GM18498 (cell line): ENCODE measurements around the gene SLC22A23.

Experiments used
- ATAC-seq: cut with Tn5 transposase; IDR thresholded peaks from one replicate; pipeline ENCODE4 v1.9.1; 2021; ENCODE audit warnings: mild to moderate bottlenecking, moderate library complexity; ENCODE audit not compliant: unreplicated experiment

SLC22A23 gene

DNA sequence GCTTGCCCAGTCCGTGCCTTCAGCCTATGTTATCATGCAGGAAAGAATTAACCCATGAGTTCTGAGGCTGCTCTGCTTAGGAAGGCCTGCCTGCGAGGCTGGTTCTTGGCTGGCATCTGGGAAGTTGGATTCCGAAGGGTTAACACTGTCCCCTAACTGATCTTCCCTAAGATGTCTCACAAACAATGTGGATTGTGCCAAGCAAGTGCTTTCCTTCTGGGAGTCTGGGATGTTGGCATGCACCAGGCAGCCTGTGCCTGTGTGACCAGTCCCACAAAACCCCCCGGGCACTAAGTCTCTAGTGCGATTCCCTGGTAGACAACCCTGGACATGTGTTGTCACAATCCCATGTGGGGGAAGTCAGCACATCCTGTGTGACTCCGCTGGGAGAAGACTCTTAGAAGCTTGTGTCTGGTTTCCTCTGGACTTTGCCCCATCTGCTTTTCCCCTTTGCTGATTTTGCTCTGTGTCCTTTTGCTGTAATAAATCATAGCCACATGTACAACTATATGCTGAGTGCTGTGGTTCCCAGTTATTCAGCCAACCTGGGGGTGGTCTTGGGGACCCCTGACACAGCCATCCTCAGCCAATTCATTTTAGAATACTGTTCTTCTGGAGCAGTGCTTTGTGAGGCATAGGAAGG lies 83.8 kb downstream of the SLC22A23 start:
- no peak for ATAC-seq

DNA sequence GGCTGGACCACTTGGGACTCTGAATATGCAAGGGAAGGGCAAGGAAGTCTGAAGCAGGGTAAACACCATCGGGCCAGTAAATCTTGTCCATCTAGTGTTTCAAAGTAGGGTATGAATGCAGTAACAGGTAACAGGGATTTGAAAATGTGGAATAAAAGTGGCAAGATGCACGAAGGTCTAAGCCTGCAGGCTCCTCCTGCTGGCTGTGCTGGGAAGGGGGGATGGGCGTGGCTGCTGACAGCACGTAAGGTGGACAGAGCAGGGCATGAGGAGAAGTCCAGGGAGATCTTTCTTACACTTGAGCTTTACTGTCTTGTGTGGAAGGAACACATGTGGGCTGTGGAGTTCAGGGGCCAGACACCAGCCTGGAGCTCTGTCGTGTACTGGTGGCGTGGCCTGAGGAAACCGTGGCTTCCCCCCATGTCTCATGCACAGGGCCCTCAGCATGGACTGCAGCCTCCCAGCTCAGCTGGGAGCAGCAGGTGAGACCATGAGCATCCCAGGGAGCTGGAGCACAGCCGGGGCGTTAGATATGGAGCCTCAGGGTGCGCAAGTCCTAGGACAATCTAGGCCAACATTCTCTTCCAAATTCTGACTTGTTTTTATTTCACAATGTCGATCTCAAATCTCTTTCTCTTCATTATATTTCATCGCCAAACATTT lies 84.5 kb downstream of the SLC22A23 start:
- ATAC-seq = no peak

DNA sequence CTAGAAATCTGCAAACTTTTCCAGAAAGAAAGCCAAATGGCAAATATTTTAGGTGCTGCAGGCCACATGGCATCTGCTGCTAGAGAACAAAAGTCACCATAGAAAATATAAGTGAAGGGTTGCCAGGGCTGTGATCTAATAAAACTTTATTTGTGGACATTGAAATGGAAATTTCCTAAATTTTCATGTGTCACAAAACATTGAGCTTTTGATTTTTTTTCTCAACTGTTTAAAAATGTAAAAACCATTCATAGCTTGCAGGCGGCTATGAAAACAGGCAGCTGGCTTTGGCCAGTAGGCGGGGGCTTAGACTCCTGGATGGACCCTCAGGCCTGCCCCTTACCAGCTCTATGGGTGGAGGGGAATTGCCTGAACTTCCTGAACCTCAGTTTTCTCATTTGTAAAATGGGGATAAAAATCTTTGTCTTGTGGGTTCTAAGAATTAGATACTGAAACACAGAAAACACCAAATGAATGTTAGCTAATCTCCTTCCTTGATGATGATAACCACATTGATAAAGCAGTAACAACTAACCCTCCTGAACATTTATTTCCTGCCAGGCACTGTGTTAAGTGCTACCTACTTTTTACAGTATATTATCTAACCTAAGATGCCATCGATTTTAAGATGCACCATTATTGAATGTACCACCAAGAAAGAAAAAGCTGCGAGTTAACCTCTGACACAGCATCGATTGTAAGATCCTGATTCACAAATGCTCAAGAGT lies 85.5 kb downstream of the SLC22A23 start:
- no peak for ATAC-seq

DNA sequence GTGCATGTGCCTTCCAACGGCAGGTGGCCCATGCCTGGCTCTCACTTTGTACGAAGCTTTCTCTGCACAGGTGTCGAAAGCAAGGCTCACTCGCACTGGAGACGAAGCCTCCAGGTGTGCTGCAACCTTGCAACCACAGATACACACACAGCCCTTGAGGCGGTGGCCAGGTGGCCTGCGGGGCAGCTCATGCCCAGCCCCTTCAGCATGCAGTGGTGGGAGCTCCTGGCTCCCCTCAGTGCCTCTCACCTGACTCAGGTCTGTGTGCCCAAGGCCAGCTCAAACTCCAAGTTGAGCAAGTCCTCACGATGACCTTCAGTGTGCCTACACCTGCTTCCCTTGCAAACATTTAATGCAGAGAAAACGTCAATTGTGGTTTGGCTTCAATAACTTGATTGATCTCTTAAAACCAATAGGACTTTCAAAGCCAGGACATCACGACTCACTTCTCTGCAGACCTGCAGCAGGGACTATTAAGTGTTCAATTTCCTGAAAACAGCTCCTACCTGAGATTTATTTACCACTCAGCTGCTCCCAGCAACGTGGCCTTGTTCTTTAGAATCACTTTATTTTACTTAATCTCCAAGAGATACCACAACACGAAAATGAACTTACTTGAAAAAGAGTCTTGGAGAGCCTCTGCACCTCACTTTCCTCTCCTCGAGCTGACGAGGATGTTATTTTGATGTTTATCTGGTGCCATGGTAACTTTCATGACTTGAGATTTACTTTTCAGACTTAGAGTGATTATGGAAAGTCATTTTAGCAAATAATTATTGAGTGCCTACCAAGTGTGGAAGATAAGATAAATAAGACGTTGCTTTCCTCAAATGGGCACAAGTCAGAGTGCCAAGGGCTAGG lies 86.3 kb downstream of the SLC22A23 start:
- no peak for ATAC-seq

DNA sequence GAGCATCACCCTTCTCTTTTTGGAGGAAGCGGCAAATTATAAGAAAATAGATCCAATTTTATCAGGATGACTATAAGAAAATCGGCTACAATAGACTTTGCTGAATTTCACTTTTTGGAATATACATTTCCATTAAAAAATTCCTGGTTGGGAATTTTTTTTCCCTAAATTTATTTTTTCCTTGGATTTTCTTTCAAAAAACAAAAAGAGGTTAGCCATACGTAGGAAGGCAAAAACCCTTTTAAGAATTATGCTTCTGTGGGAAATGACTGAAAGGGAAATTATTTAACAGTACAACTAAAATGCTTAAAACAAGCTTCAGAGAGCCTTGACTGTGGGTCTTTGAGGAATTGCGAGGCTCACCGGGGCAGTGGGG lies 86.9 kb downstream of the SLC22A23 start:
- no peak for ATAC-seq

DNA sequence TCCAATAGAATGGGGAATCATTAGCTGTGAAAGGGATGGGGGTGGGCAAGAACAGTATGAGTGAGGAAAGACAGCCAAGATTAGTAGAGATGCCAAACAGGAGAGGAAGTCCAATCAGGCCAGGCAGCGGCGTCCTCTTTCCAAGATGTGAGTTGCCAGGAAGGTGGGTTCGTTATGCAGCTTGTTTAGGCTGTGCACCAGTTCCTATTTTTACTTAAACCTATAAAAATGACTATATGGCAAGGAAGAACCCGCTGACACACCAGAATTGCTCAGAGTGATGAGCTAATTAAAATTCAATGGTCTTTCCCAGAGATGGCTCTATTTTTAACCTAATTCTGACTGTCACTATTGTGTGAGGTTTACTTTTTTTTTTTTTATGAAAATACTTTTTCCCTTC lies 88.2 kb downstream of the SLC22A23 start:
- ATAC-seq = no peak

DNA sequence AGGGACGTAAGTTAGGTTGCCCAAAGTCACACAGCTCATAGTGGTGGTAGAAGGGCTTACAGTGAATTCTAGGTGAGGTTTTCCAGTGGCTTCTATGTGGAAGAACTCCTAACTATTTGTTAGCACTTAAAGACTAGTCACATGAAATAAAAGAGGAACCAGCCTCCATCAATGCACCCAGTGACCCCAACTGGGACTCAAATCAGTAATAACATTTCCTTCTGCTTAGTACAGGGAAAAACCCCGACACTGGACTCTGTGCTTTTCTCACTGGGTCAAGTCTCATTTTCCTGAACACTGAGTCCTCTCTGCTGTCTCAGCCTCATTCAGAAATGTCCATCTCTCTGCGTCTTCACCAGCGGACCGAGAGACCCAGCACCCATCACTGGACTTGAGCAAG lies 89.2 kb downstream of the SLC22A23 start:
- ATAC-seq = no peak

DNA sequence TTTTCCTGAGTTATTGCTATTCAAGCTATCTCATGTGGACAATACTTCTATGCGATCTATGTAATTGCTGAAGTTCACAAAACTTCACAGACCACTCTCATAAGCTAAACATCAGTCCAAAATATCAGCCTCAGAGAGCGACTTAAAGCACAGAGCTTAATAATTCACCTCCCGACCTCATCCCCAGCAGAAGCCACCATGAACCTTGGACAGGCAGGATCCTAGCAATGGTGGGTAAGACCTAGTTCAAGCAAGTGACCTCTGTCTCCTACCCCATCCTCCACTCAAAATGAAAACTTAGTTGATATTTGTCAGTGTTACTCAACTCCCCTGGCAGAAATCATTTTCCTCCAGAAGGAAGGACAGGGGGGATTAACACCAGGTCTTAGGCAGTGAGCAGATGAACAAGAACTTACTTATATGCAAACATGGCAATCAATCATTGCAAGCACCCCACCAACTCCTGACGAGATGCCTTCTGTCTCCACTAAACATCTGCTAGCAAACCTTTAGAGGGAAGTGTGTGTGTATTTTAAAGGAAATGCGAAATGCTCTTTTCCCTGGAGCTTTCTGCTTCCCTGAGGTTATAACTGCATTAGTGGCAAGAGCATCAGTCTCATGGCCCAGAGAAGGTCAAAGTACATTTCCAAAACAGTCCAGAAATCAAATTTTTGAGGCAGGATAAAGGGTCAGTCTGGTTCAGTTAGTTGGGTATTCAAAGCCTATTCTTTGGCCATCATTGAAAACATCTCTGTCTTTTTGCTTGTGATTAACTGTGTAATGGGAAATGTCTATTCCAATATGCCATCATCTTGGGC lies 90.0 kb downstream of the SLC22A23 start:
- no peak for ATAC-seq

DNA sequence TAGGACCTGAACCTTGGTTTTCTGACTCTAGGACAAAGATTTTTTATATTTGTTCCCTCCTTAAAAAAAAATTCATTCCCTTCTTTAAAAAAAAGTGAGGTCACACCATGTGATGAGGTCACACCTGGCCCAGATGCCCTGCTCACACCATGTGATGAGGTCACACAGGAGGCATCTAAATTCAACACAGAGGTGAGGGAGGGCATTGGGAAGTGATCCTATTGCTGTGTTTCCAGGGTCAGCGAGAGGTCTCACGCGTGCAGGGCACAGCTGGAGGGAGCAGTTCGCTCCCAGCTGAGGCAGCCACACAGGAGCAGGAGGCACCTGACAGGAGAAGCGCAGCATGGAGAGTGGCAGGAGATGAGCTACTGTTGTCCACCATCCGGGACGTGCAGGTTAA lies 92.5 kb downstream of the SLC22A23 start:
- no peak for ATAC-seq

DNA sequence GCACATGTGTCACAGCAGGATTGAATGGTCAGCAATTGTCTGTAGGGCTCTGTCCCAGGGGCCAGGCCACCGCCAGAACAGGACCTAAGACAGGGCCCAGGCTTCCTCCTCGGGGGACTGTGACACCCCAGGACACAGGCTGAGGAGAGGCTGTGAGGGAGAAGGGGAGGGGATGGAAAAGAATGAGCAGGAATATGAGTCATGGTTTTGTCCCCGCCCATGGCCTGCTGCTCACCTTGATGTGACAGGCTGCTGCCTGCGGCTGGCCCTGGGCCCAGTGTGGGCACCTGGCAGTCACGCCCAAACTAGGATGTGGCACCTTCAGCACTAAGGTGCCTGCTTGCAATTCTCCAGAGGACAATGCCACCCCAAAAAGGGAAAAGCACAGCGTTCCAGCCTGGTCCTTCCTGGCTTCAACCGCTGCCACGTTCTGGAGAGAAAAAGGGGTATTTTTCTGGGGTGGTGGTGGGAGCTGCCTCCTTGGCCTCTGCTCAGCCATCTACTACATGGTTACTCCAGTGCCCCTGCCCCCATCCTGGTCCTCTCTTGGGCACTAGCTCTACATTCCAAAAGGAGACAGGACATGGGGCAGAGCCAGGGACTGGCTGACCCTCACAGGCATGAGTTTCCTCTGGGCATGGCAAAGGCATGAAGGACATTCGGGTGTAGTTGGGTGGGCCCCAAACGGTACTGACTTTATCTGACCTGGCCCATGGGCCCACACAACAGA lies 93.4 kb downstream of the SLC22A23 start:
- ATAC-seq = no peak

DNA sequence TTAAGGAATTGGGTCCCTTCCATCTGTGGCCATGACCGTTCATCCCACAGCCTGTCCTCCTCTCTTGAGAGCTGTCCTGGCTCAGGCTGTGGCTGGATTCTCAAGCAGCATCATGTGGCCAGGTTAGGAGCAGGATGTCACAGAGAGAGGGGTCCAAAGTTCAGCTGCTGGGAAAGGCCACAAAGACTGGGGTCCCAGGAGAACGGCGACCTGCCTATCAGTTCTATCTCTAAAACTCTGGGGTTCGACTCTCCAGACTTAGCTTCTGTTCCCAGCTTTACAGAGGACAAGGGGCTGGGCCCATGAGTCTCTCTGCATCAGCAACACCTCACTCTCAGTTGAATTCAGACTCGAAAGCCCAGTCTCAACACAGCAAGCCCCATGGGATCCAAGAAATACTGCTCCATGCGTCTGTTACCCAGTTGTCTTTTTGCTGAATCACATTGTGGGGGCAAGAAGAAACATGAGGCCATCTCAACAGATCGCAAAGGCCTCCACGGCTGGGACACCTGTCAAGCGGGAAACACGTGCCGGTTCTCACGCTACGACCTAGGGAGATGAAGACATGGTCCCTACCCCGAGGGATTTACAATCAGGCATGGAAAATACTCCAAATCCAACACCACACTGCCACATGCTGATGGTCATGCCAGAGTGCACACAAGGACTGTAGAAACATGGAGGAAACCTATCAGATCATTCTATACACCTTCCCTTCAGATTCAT lies 95.4 kb downstream of the SLC22A23 start:
- no peak for ATAC-seq

DNA sequence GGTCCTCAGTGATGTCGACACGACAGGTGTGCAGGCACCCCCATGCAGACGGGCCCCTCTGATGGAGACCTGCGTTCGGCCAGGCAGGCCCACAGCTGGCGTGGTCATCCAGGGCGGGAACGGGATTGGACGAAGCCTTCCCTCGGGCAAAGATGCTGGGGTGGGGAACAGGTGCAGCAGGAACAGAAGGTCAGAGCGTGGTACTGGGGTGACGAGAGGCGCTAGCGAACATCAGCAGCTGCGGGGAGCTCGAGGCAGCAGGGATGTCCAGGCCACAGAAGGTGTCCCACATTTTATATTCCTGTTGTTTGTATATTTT lies 96.2 kb downstream of the SLC22A23 start:
- ATAC-seq = no peak

DNA sequence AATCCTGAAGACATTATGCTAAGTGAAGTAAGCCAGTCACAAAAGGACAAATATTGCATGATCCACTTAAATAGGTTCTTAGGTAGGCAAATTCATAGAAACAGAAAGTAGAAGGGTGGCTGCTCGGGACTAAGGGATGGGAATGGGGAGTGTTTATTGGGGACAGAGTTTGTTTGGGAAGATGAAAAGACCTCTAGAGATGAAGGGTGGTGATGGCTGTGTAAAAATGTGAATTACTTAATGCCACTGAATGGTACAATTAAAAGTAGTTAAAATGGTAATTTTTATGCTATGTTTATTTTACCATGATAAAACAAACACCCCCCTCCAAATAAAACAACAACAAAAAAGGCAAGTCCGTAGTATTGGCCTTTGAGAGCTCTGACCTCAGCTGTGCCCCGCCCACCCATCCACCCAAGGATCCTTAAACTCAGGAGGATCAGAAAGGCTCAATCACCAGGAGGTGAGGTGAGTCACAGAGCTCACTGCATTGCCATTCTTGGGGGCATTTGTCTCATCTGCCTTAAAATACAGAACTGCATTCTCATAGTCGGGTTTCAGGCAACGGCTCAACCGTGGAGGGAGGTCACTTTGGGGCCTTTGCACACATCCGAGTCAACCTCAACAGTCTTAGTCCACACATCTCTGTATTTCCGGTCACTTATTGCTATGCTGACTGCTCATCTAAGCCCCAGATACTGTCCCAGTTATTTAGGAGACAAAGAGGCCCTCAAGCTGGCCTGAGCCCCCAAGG lies 96.7 kb downstream of the SLC22A23 start:
- ATAC-seq = no peak

DNA sequence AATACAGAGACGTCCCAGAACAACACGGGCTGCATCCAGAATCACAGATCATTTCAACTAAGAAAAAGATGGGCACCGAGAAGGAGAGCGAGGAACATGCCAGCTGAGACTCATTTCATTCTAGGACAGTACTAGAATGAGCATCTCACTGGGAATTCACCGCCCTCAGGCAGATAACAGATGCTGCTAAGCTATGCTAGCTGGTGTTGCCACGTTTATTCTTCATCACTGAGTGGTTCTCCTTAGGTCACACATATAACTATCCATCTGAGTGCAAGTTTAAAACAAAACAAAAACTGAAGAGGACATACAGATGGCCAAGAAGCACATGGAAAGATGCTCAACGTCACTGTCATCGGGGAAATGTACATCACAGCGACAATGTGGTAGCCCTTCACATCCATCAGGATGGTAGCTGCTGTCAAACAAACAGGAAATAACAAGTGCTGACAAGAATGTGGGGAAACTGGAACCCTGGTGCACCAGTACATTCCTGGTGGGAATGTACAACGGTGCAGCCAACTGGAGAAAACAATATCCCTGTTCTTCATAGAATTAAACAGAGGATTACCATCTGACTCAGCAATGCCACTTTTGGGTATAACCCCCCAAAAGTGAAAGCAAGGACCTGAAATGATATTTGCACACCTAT lies 97.6 kb downstream of the SLC22A23 start:
- no peak for ATAC-seq

DNA sequence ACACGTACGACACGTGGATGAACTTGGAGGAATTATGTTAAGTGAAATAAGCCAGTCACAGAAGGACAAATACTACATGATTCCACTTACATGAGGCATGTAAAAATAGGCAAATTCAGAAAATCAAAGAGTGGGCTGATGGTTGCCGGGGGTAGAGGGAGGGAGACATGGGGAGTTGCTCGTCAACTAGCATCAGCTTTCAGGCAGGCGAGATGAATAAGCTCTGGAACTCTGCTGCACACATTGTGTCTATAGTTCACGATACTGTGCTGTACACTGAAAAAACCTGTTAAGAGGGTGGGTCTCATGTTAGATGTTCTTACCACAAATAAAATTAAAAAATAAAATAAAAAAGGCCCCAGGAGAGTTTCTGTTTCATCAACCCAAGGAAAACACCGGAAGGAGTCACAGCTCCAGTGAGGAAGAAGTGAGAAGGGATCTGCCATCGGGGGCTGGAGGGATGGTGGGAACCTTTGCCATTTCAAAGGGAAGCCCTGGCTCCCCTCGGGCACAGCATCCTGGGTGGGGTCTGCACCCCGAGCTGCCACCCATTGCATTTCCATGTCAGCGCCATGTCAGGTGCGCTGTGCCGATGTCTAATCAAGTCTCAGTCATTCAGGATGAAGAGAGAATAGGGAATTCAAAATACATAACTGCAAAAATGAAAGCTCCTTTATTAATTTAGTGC lies 98.3 kb downstream of the SLC22A23 start:
- no peak for ATAC-seq

DNA sequence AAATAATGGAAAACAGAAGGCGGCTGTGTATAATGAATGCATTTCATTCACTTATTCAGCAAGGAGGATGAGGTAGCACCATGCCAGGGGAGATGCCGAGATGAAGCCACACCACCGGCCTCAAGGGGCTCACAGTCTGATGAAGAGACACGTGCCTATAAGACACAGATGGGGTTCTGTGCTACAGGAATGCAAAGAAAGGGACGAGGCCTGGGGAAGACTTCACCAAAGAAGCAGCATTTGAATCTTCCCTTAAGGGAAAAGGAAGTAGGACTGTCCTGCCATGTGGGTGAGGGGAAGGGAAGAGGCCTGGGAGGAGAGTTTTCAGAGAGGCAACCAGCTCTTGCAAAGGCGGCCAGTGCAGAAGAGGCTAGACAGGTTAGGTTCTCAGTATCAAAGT lies 99.2 kb downstream of the SLC22A23 start:
- no peak for ATAC-seq

DNA sequence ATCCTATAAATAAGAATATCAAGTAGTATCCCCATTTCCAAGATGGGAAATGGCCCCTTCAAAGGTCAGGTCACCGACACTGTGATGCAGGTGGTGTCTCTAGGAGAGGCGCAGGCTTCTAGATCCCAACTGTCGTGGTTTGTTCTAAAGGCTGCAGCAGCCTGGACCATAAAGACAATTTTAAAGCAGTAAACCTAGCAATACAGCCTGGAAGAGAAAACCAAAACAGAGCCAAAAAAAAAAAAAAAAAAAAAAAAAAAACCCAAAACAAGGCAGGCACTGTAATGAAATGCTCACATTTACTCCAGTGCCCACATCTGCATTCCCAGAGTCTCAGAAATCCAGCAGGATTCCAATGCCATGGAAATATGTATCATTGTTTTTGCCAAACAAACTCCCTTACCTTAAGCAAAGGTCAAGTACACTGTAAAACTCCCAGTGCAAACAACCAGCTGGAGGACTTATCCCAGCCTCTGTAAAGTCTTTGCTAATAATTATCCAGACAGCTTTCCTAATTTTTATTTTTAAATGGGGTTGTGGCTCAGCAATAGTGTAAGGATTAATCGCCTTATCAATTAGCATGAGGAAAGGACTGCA lies 99.9 kb downstream of the SLC22A23 start:
- ATAC-seq = no peak
